SJSA1 (cell line): ENCODE data around the gene IZUMO1R. TPM values are rescaled to one million over a fixed set of nuclear protein-coding genes. Genes with fewer than 3 reads are reported as not detected.
"Not testable (repeated sequence)": the region's sequence is repeated elsewhere in the genome, so short reads cannot be mapped to it uniquely, and the experiment has no call there.

Experiments used
- DNase-seq, 2 experiments: peaks; one replicate each; pipeline ENCODE4 v3.0.0-alpha.2; 2015 to 2020; ENCODE audit warnings: low spot score in 2 of 2, low read depth in 1 of 2
- H3K27ac ChIP-seq: fragments of 250-450 bp; sonication (Bioruptor Pico); 2 replicates; pipeline ENCODE4 v1.5.1; 2020; ENCODE audit warnings: mild to moderate bottlenecking, moderate library complexity
- H3K27me3 ChIP-seq: fragments of 250-450 bp; sonication (Bioruptor Pico); replicated peaks from 2 replicates; pipeline ENCODE4 v1.5.1; 2020; ENCODE audit warnings: mild to moderate bottlenecking, moderate library complexity
- H3K36me3 ChIP-seq: fragments of 250-450 bp; sonication (Bioruptor Pico); 2 replicates; pipeline ENCODE4 v1.5.1; 2020; ENCODE audit warnings: mild to moderate bottlenecking
- H3K4me1 ChIP-seq: fragments of 250-450 bp; sonication (Bioruptor Pico); replicated peaks from 2 replicates; pipeline ENCODE4 v1.6.1; 2021; ENCODE audit warnings: mild to moderate bottlenecking
- H3K4me3 ChIP-seq: fragments of 250-450 bp; sonication (Bioruptor Pico); 2 replicates; pipeline ENCODE4 v1.5.1; 2020; ENCODE audit warnings: mild to moderate bottlenecking
- H3K9me3 ChIP-seq: fragments of 250-450 bp; sonication (Bioruptor Pico); replicated peaks from 2 replicates; pipeline ENCODE4 v1.5.1; 2020; ENCODE audit warnings: mild to moderate bottlenecking
- total RNA-seq: library from RNA; depleted of rRNA; stranded (reverse); fragments of >200 nt; shearing (Covaris generic); gene quantifications from 2 replicates; pipeline ENCODE4 v1.2.3, GENCODE V29; 2014; rRNA removed

The IZUMO1R gene
- total RNA-seq, result not detected in 2 replicates

- no peaks in the 10 kb centered on the region for H3K9me3 ChIP-seq
- H3K36me3 ChIP-seq, result no peaks in the 10 kb centered on the region
- no peak for DNase-seq
- H3K4me3 ChIP-seq, result no peak within 1 kb of the TSS
- H3K4me1 ChIP-seq, result no peaks in the 10 kb centered on the region
- no peak within 1 kb of the TSS for H3K27ac ChIP-seq
- H3K27me3 ChIP-seq, result no peaks in the 10 kb centered on the region
These were observed at the start of gene IZUMO1R for GRCh38 chr11:94303966-94304958. TSS of gene IZUMO1R (plus strand) at chr11:94304580. CDS start at chr11:94305637, 1,057 bp downstream.

GRCh38 chr11:94271885-94272372 lies 32.5 kb upstream of the IZUMO1R start:
- H3K36me3 ChIP-seq, result no peaks in the 10 kb centered on the region
- no peaks in the 10 kb centered on the region for H3K4me1 ChIP-seq
- no peaks in the 10 kb centered on the region for H3K9me3 ChIP-seq
- no peaks in the 10 kb centered on the region for H3K27me3 ChIP-seq
- DNase-seq, result no peak
- H3K4me3 ChIP-seq, result no peak overlapping the region
- H3K27ac ChIP-seq, result no peak overlapping the region

- no peak overlapping the region for H3K27ac ChIP-seq
- DNase-seq, result no peak
- H3K9me3 ChIP-seq, result no peaks in the 10 kb centered on the region
- no peaks in the 10 kb centered on the region for H3K4me1 ChIP-seq
- no peaks in the 10 kb centered on the region for H3K27me3 ChIP-seq
- H3K36me3 ChIP-seq, result no peaks in the 10 kb centered on the region
- no peak overlapping the region for H3K4me3 ChIP-seq
These were observed 31.6 kb upstream of the IZUMO1R start for GRCh38 chr11:94272738-94273313.

- Histone ChIP-seq H3K9me3 (no peaks in the 10 kb centered on the region), H3K36me3 (no peaks in the 10 kb centered on the region), H3K4me3 (no peak overlapping the region), H3K27me3 (no peaks in the 10 kb centered on the region), H3K4me1 (no peaks in the 10 kb centered on the region), H3K27ac (no peak overlapping the region)
- DNase-seq, result no peak
These were observed 28.4 kb upstream of the IZUMO1R start for GRCh38 chr11:94275961-94276360.

GRCh38 chr11:94276943-94277342 lies 27.4 kb upstream of the IZUMO1R start:
- H3K4me1 ChIP-seq, result no peaks in the 10 kb centered on the region
- H3K9me3 ChIP-seq, result no peaks in the 10 kb centered on the region
- no peaks in the 10 kb centered on the region for H3K36me3 ChIP-seq
- DNase-seq, result no peak
- H3K4me3 ChIP-seq, result no peak overlapping the region
- H3K27me3 ChIP-seq, result no peaks in the 10 kb centered on the region
- H3K27ac ChIP-seq, result no peak overlapping the region

GRCh38 chr11:94278207-94278606 lies 26.2 kb upstream of the IZUMO1R start:
- H3K4me3 ChIP-seq, H3K36me3 ChIP-seq, H3K27ac ChIP-seq, H3K4me1 ChIP-seq, H3K27me3 ChIP-seq, H3K9me3 ChIP-seq, DNase-seq: not testable (repeated sequence)

- Histone ChIP-seq H3K27ac (no peak overlapping the region), H3K4me3 (no peak overlapping the region), H3K36me3 (no peaks in the 10 kb centered on the region), H3K9me3 (no peaks in the 10 kb centered on the region), H3K4me1 (no peaks in the 10 kb centered on the region), H3K27me3 (no peaks in the 10 kb centered on the region)
- DNase-seq, result no peak
These were observed 24.4 kb upstream of the IZUMO1R start for GRCh38 chr11:94279996-94280395.

GRCh38 chr11:94281324-94281723 lies 23.1 kb upstream of the IZUMO1R start:
- Histone ChIP-seq H3K27me3 (no peaks in the 10 kb centered on the region), H3K36me3 (no peaks in the 10 kb centered on the region), H3K27ac (no peak overlapping the region), H3K4me1 (no peaks in the 10 kb centered on the region), H3K9me3 (no peaks in the 10 kb centered on the region), H3K4me3 (no peak overlapping the region)
- no peak for DNase-seq

- H3K9me3 ChIP-seq, result no peaks in the 10 kb centered on the region
- H3K36me3 ChIP-seq, result no peaks in the 10 kb centered on the region
- H3K27ac ChIP-seq, result no peak overlapping the region
- no peak for DNase-seq
- H3K4me3 ChIP-seq, result no peak overlapping the region
- H3K4me1 ChIP-seq, result no peaks in the 10 kb centered on the region
- H3K27me3 ChIP-seq, result no peaks in the 10 kb centered on the region
These were observed 20.7 kb upstream of the IZUMO1R start for GRCh38 chr11:94283678-94284077.

- no peak overlapping the region for H3K4me3 ChIP-seq
- no peaks in the 10 kb centered on the region for H3K4me1 ChIP-seq
- no peak overlapping the region for H3K27ac ChIP-seq
- H3K9me3 ChIP-seq, result no peaks in the 10 kb centered on the region
- no peaks in the 10 kb centered on the region for H3K36me3 ChIP-seq
- DNase-seq, result no peak
- H3K27me3 ChIP-seq, result no peaks in the 10 kb centered on the region
These were observed 8.8 kb upstream of the IZUMO1R start for GRCh38 chr11:94295534-94295933.

GRCh38 chr11:94297985-94298576 lies 6.3 kb upstream of the IZUMO1R start:
- Histone ChIP-seq H3K4me3 (no peak overlapping the region), H3K4me1 (no peaks in the 10 kb centered on the region), H3K36me3 (no peaks in the 10 kb centered on the region), H3K27me3 (no peaks in the 10 kb centered on the region), H3K27ac (no peak overlapping the region), H3K9me3 (no peaks in the 10 kb centered on the region)
- no peak for DNase-seq

GRCh38 chr11:94302776-94303175 lies 1.6 kb upstream of the IZUMO1R start:
- Histone ChIP-seq H3K9me3 (no peaks in the 10 kb centered on the region), H3K36me3 (no peaks in the 10 kb centered on the region), H3K27ac (no peak overlapping the region), H3K4me1 (no peaks in the 10 kb centered on the region), H3K27me3 (no peaks in the 10 kb centered on the region), H3K4me3 (no peak overlapping the region)
- DNase-seq, result no peak

- Histone ChIP-seq H3K36me3 (no peaks in the 10 kb centered on the region), H3K27me3 (no peaks in the 10 kb centered on the region), H3K27ac (no peak overlapping the region), H3K9me3 (no peaks in the 10 kb centered on the region), H3K4me1 (no peaks in the 10 kb centered on the region), H3K4me3 (no peak overlapping the region)
- DNase-seq, result no peak
These were observed 766 bp downstream of the IZUMO1R start for GRCh38 chr11:94305146-94305545.
